Tibial nerve (tissue), 3 donors: Measurements from ENCODE around the gene SELP.

ENCODE experiments used
- POLR2A ChIP-seq, 2 donors: fragments of 450-650 bp; IDR thresholded peaks; one replicate each; pipeline ENCODE4 v1.6.1; 2017; ENCODE audit warnings: antibody characterized with exemption in 2 of 2, mild to moderate bottlenecking in 2 of 2, moderate library complexity in 2 of 2
- TF ChIP-seq, protein P1 (sequence below), 5 experiments: fragments of 200-600 bp in 3 of 5; fragments of 450-650 bp in 2 of 5; sonication (generic) in 3 of 5; IDR thresholded peaks; one replicate each; pipeline ENCODE4 v1.5.1; 2016 to 2019; ENCODE audit warnings: antibody characterized with exemption in 5 of 5, mild to moderate bottlenecking in 3 of 5, moderate library complexity in 2 of 5

GRCh38 chr1:169565335-169566271 is 64.3 kb downstream of the SELP start:
- TF ChIP-seq, protein P1, sequence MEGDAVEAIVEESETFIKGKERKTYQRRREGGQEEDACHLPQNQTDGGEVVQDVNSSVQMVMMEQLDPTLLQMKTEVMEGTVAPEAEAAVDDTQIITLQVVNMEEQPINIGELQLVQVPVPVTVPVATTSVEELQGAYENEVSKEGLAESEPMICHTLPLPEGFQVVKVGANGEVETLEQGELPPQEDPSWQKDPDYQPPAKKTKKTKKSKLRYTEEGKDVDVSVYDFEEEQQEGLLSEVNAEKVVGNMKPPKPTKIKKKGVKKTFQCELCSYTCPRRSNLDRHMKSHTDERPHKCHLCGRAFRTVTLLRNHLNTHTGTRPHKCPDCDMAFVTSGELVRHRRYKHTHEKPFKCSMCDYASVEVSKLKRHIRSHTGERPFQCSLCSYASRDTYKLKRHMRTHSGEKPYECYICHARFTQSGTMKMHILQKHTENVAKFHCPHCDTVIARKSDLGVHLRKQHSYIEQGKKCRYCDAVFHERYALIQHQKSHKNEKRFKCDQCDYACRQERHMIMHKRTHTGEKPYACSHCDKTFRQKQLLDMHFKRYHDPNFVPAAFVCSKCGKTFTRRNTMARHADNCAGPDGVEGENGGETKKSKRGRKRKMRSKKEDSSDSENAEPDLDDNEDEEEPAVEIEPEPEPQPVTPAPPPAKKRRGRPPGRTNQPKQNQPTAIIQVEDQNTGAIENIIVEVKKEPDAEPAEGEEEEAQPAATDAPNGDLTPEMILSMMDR (IDR thresholded peaks at IDR 0.05) = no peak
- TF ChIP-seq POLR2A (IDR thresholded peaks at IDR 0.05) = no peak
